Measurements from ENCODE around the gene FAM76B.
A peak's percentile ranks its signal among the peaks of the same experiment; 100 is the strongest.

Gene FAM76B

GRCh38 chr11:95791709-95792033 lies 2.1 kb upstream of the FAM76B start:
- no peak for DNase-seq

- DNase-seq, result peak; percentile 46
These were observed 1.5 kb upstream of the FAM76B start for GRCh38 chr11:95790933-95791708.

GRCh38 chr11:95790123-95790932 lies 746 bp upstream of the FAM76B start, which contains the start of gene CEP57:
CEP57 (plus strand) TSS chr11:95790498; CDS start chr11:95790699, 201 bp downstream.
- DNase-seq, result peak; percentile 93

- peak; percentile 18 for DNase-seq
These were observed 569 bp downstream of the FAM76B start for GRCh38 chr11:95788921-95789505.

- no peak for DNase-seq
These were observed 9.0 kb downstream of the FAM76B start for GRCh38 chr11:95780544-95780943.

- DNase-seq, result no peak
These were observed 10.9 kb downstream of the FAM76B start for GRCh38 chr11:95778699-95779098.

GRCh38 chr11:95776859-95777258 lies 12.7 kb downstream of the FAM76B start:
- no peak for DNase-seq

- no peak for DNase-seq
These were observed 21.1 kb downstream of the FAM76B start for GRCh38 chr11:95768521-95768920.

GRCh38 chr11:95767498-95767897 lies 22.1 kb downstream of the FAM76B start:
- no peak for DNase-seq

GRCh38 chr11:95766701-95767100 lies 22.9 kb downstream of the FAM76B start:
- no peak for DNase-seq

GRCh38 chr11:95764267-95764898 lies 25.2 kb downstream of the FAM76B start:
- no peak for DNase-seq

GRCh38 chr11:95762534-95762933 lies 27.0 kb downstream of the FAM76B start:
- DNase-seq, result no peak

GRCh38 chr11:95760941-95761340 lies 28.6 kb downstream of the FAM76B start:
- DNase-seq, result no peak

- DNase-seq, result no peak
These were observed 38.1 kb downstream of the FAM76B start for GRCh38 chr11:95751515-95751914.

- DNase-seq, result no peak
These were observed 39.5 kb downstream of the FAM76B start for GRCh38 chr11:95750101-95750500.

GRCh38 chr11:95739108-95739938 lies 50.3 kb downstream of the FAM76B start:
- DNase-seq, result no peak

GRCh38 chr11:95736809-95737208 lies 52.8 kb downstream of the FAM76B start:
- DNase-seq, result no peak

GRCh38 chr11:95736355-95736754 lies 53.2 kb downstream of the FAM76B start:
- no peak for DNase-seq

- DNase-seq, result no peak
These were observed 55.5 kb downstream of the FAM76B start for GRCh38 chr11:95734009-95734572.

GRCh38 chr11:95732930-95733602 lies 56.5 kb downstream of the FAM76B start:
- DNase-seq, result no peak

- no peak for DNase-seq
These were observed 60.1 kb downstream of the FAM76B start for GRCh38 chr11:95729462-95729861.
